Calu3 (cell line): ENCODE measurements around the gene UNC119B. TPM values are rescaled to one million over a fixed set of nuclear protein-coding genes. Genes with fewer than 3 reads are reported as not detected.
"Not testable (repeated sequence)": the region's sequence is repeated elsewhere in the genome, so short reads cannot be mapped to it uniquely, and the experiment has no call there.

Experiments used
- BruUV-seq: library from RNA; stranded (reverse); fragments of 400-500 nt; replicated peaks from 2 replicates; lab custom pipeline; 2021; lab: Mats Ljungman, UMichigan
- CTCF ChIA-PET: fragments of 300-600 bp; sonication (Branson Sonifier 250); formaldehyde crosslinking; loops from one replicate; lab custom pipeline; 2022; ENCODE audit warnings: antibody characterized with exemption; lab: Charles Lee
- DNase-seq: peaks from one replicate; pipeline ENCODE4 v3.0.0; 2022
- H3K27ac Mint-ChIP-seq: one replicate; pipeline ENCODE4 v1.8.0; 2022; ENCODE audit warnings: mixed read lengths; ENCODE audit not compliant: unreplicated experiment
- H3K27me3 Mint-ChIP-seq: one replicate; pipeline ENCODE4 v1.8.0; 2022; ENCODE audit warnings: mixed read lengths; ENCODE audit not compliant: unreplicated experiment
- H3K36me3 Mint-ChIP-seq: one replicate; pipeline ENCODE4 v1.8.0; 2022; ENCODE audit warnings: mild to moderate bottlenecking, moderate library complexity, mixed read lengths; ENCODE audit not compliant: insufficient read depth, unreplicated experiment
- H3K4me1 Mint-ChIP-seq: one replicate; pipeline ENCODE4 v1.8.0; 2022; ENCODE audit warnings: mild to moderate bottlenecking, low read depth, mixed read lengths; ENCODE audit not compliant: unreplicated experiment
- H3K4me3 Mint-ChIP-seq: one replicate; pipeline ENCODE4 v1.8.0; 2022; ENCODE audit warnings: mild to moderate bottlenecking, low read depth, moderate library complexity, mixed read lengths; ENCODE audit not compliant: unreplicated experiment
- H3K9me3 Mint-ChIP-seq: one replicate; pipeline ENCODE4 v1.8.0; 2022; ENCODE audit warnings: low read depth, mixed read lengths; ENCODE audit not compliant: unreplicated experiment
- CTCF ChIP-seq: fragments of 200-600 bp; IDR thresholded peaks from one replicate; pipeline ENCODE4 v1.8.0; 2022; ENCODE audit warnings: antibody characterized with exemption; ENCODE audit not compliant: unreplicated experiment
- intact Hi-C: fragments of 100-400 bp; cut with micrococcal nuclease; formaldehyde crosslinking; loops from one replicate; pipeline ENCODE4 v1.10.0; 2022; ENCODE audit not compliant: unreplicated experiment
- total RNA-seq: library from RNA; stranded (reverse); gene quantifications from 2 replicates; pipeline ENCODE4 v1.2.3, GENCODE V29; 2022

The UNC119B gene
- total RNA-seq, 1 experiment from 2014 or later, result 33.5 TPM

GRCh38 chr12:120725659-120726509 is 15.6 kb downstream of the UNC119B start, which contains the start of gene ACADS:
TSS of gene ACADS (plus strand) at chr12:120725826. CDS start at chr12:120725886, 60 bp downstream.
- Mint-ChIP-seq H3K27me3 (no peaks in the 10 kb centered on the region), H3K9me3 (no peaks in the 10 kb centered on the region), H3K27ac (no peak within 1 kb of the TSS), H3K4me1 (peaks cover 12% of the 10 kb centered on the region), H3K36me3 (peaks cover 29% of the 10 kb centered on the region), H3K4me3 (peak within 1 kb of the TSS; percentile 70)
- TF ChIP-seq CTCF, result no peak
- intact Hi-C loops, result no loop called here
- BruUV-seq, result no TSS peak
- peak; percentile 96 for DNase-seq
- CTCF ChIA-PET, result no interaction called here

DNA sequence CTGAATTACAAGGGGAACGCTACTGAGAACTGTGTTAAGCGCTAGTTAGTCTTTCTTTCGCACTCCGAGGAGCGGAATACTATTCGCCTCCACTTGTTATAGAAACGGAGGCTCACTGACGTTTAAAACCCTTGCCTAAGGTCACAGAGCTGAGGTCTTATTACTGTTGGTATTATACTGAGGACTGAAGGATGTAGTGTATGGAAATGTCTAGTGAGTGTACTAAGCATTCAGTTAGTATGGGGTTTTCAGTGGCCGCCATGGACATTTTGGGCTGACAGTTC is 16.2 kb downstream of the UNC119B start:
- H3K27me3 Mint-ChIP-seq, result no peaks in the 10 kb centered on the region
- H3K4me1 Mint-ChIP-seq, result peaks cover 12% of the 10 kb centered on the region
- intact Hi-C loops, result no loop called here
- BruUV-seq, result TSS peak; percentile 13
- no peak overlapping the region for H3K27ac Mint-ChIP-seq
- CTCF ChIA-PET, result no interaction called here
- H3K36me3 Mint-ChIP-seq, result peaks cover 28% of the 10 kb centered on the region
- no peak for TF ChIP-seq CTCF
- H3K4me3 Mint-ChIP-seq, result peak overlapping the region; percentile 70
- DNase-seq, result no peak
- H3K9me3 Mint-ChIP-seq, result no peaks in the 10 kb centered on the region

GRCh38 chr12:120726961-120727360 is 16.7 kb downstream of the UNC119B start:
- intact Hi-C loops, result no loop called here
- no peak for DNase-seq
- no peak overlapping the region for H3K27ac Mint-ChIP-seq
- TF ChIP-seq CTCF, result no peak
- CTCF ChIA-PET, result no interaction called here
- H3K27me3 Mint-ChIP-seq, result no peaks in the 10 kb centered on the region
- peak overlapping the region; percentile 70 for H3K4me3 Mint-ChIP-seq
- peaks cover 12% of the 10 kb centered on the region for H3K4me1 Mint-ChIP-seq
- H3K36me3 Mint-ChIP-seq, result peaks cover 28% of the 10 kb centered on the region
- H3K9me3 Mint-ChIP-seq, result no peaks in the 10 kb centered on the region
- BruUV-seq, result no TSS peak

- H3K4me3 Mint-ChIP-seq, CTCF ChIA-PET, BruUV-seq, DNase-seq, H3K4me1 Mint-ChIP-seq, H3K27me3 Mint-ChIP-seq, H3K27ac Mint-ChIP-seq, intact Hi-C loops, H3K9me3 Mint-ChIP-seq: not testable (repeated sequence)
- H3K36me3 Mint-ChIP-seq, result peaks cover 10% of the 10 kb centered on the region
Observed at GRCh38 chr12:120732198-120732597, 21.9 kb downstream of the UNC119B start.

DNA sequence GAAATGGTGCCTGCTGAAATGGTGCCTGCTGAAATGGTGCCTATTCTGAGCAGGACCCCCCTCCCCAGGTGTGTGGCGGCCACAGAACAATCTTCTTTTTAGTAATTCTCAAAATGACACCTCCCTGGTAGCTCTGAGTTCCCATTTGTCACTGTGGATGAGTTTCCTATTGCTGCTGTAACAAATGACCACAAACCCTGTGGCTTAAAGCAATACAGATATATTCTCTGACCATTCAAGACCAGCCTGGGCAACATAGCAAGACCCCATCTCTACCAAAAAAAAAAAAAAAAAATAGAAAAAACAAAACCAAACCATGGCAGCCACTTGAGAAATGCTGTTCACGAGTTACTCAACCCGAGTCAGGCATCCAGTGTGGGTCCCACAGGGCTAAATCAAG is 23.3 kb downstream of the UNC119B start:
- intact Hi-C loops, result no loop called here
- no peaks in the 10 kb centered on the region for H3K4me1 Mint-ChIP-seq
- no TSS peak for BruUV-seq
- H3K4me3 Mint-ChIP-seq, result no peak overlapping the region
- no peak for DNase-seq
- CTCF ChIA-PET, result interaction anchor here (0.9 kb wide), 1 partner anchor 247 kb away, joined by 4 read pairs; no protein-coding TSS in a partner anchor
- TF ChIP-seq CTCF, result no peak
- no peak overlapping the region for H3K27ac Mint-ChIP-seq
- H3K9me3 Mint-ChIP-seq, result no peaks in the 10 kb centered on the region
- H3K27me3 Mint-ChIP-seq, result no peaks in the 10 kb centered on the region
- H3K36me3 Mint-ChIP-seq, result peaks cover 10% of the 10 kb centered on the region
